ENCODE data around the gene FOXE3.
"Not testable (repeated sequence)": the region's sequence is repeated elsewhere in the genome, so short reads cannot be mapped to it uniquely, and the experiment has no call there.

DNA sequence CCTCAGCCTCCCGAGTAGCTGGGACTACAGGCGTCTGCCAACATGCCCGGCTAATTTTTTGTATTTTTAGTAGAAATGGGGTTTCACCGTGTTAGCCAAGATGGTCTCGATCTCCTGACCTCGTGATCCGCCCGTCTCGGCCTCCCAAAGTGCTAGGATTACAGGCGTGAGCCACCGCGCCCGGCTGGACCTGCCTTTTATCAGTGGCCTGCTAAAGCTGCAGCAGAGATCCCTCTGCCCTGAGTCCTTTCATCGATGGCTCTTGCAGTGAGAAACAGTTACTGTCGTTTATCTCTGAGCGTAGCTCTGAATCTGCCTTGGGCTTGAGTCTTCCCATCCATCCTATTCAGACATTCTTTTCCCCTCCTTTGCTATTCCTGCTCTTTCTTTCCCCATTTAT lies 41.5 kb downstream of the FOXE3 start:
- TF ChIP-seq, protein P1, sequence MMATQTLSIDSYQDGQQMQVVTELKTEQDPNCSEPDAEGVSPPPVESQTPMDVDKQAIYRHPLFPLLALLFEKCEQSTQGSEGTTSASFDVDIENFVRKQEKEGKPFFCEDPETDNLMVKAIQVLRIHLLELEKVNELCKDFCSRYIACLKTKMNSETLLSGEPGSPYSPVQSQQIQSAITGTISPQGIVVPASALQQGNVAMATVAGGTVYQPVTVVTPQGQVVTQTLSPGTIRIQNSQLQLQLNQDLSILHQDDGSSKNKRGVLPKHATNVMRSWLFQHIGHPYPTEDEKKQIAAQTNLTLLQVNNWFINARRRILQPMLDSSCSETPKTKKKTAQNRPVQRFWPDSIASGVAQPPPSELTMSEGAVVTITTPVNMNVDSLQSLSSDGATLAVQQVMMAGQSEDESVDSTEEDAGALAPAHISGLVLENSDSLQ (IDR thresholded peaks at IDR 0.05): not testable (repeated sequence)
- TF ChIP-seq ELF4 (IDR thresholded peaks at IDR 0.05): not testable (repeated sequence)
